HepG2 (cell line): ENCODE results near the gene SLC16A5. TPM values are rescaled to one million over a fixed set of nuclear protein-coding genes. Genes with fewer than 3 reads are reported as not detected.

Source experiments
- CCAR2 ChIP-seq: fragments of 200-400 bp; formaldehyde crosslinking; optimal IDR thresholded peaks from 2 replicates; pipeline ENCODE3; 2018; ENCODE audit warnings: low read depth, mild to moderate bottlenecking, low read length, moderate library complexity
- CREM ChIP-seq, 2 experiments: sonication (generic) in 1 of 2; formaldehyde crosslinking in 1 of 2; IDR thresholded peaks; 2 replicates each; pipeline versions ENCODE4 v1.4.0 to v1.6.1; 2016 to 2020; ENCODE audit warnings: antibody characterized with exemption in 1 of 2, mild to moderate bottlenecking in 1 of 2, missing genetic modification reagents in 1 of 2
- ETV5 ChIP-seq: IDR thresholded peaks from 2 replicates; pipeline ENCODE4 v1.6.1; 2018; ENCODE audit warnings: missing biosample characterization, missing genetic modification reagents, inconsistent platforms, borderline replicate concordance
- ETV6 ChIP-seq: sonication (generic); formaldehyde crosslinking; conservative IDR thresholded peaks from 2 replicates; pipeline ENCODE4 v1.4.0; 2020; ENCODE audit warnings: missing genetic modification reagents
- HNRNPLL ChIP-seq: fragments of 200-400 bp; formaldehyde crosslinking; IDR thresholded peaks from 2 replicates; pipeline ENCODE4 v1.6.1; 2017; ENCODE audit warnings: mild to moderate bottlenecking, low read depth, low read length; ENCODE audit not compliant: poor library complexity, severe bottlenecking
- MEIS2 ChIP-seq: sonication (generic); formaldehyde crosslinking; IDR thresholded peaks from 2 replicates; pipeline ENCODE4 v1.9.0; 2021; ENCODE audit warnings: mild to moderate bottlenecking, missing genetic modification reagents
- MTF1 ChIP-seq: sonication (generic); formaldehyde crosslinking; IDR thresholded peaks from 2 replicates; pipeline ENCODE4 v1.5.0; 2020; ENCODE audit warnings: missing genetic modification reagents
- RAD21 ChIP-seq: fragments of 450-650 bp; formaldehyde crosslinking; IDR thresholded peaks from 2 replicates; pipeline ENCODE4 v1.5.0; 2020; ENCODE audit warnings: mild to moderate bottlenecking
- SIN3A ChIP-seq: IDR thresholded peaks from 2 replicates; pipeline ENCODE4 v1.6.1; 2011; ENCODE audit warnings: low read depth, mild to moderate bottlenecking, control low read depth, low read length, borderline replicate concordance
- SMAD3 ChIP-seq: sonication (generic); formaldehyde crosslinking; IDR thresholded peaks from 2 replicates; pipeline ENCODE4 v1.4.0; 2020; ENCODE audit warnings: missing genetic modification reagents
- TBX2 ChIP-seq: sonication (generic); formaldehyde crosslinking; IDR thresholded peaks from 2 replicates; pipeline ENCODE4 v1.5.0; 2020; ENCODE audit warnings: missing genetic modification reagents, mild to moderate bottlenecking, borderline replicate concordance
- ZNF207 ChIP-seq: fragments of 450-650 bp; IDR thresholded peaks from 2 replicates; pipeline ENCODE4 v1.6.1; 2016; ENCODE audit warnings: antibody characterized with exemption, borderline replicate concordance
- ZNF282 ChIP-seq: fragments of 450-650 bp; IDR thresholded peaks from 2 replicates; pipeline ENCODE4 v1.6.1; 2018; ENCODE audit not compliant: partially characterized antibody
- ZNF3 ChIP-seq: IDR thresholded peaks from 2 replicates; pipeline ENCODE4 v1.7.0; 2017; ENCODE audit warnings: inconsistent platforms
- ZNF350 ChIP-seq: sonication (generic); formaldehyde crosslinking; IDR thresholded peaks from 2 replicates; pipeline ENCODE4 v1.4.0; 2020; ENCODE audit warnings: mild to moderate bottlenecking, low read depth, missing genetic modification reagents, borderline replicate concordance
- ZNF354B ChIP-seq: sonication (generic); formaldehyde crosslinking; IDR thresholded peaks from 2 replicates; pipeline ENCODE4 v1.8.0; 2022; ENCODE audit warnings: mild to moderate bottlenecking, missing genetic modification reagents
- ZNF383 ChIP-seq: sonication (generic); formaldehyde crosslinking; IDR thresholded peaks from 2 replicates; pipeline ENCODE4 v1.4.0; 2020; ENCODE audit warnings: missing genetic modification reagents, mild to moderate bottlenecking, borderline replicate concordance
- ZNF484 ChIP-seq: sonication (generic); formaldehyde crosslinking; IDR thresholded peaks from 2 replicates; pipeline ENCODE4 v1.5.1; 2020; ENCODE audit warnings: mild to moderate bottlenecking, low read depth, missing genetic modification reagents, borderline replicate concordance
- ZNF558 ChIP-seq: sonication (generic); formaldehyde crosslinking; IDR thresholded peaks from 2 replicates; pipeline ENCODE4 v1.9.0; 2022; ENCODE audit warnings: mild to moderate bottlenecking, missing genetic modification reagents, borderline replicate concordance
- ZSCAN25 ChIP-seq: sonication (generic); formaldehyde crosslinking; IDR thresholded peaks from 2 replicates; pipeline ENCODE4 v1.8.0; 2022; ENCODE audit warnings: mild to moderate bottlenecking, missing genetic modification reagents
- polyA plus RNA-seq, 8 experiments: library from polyadenylated mRNA; depleted of rRNA in 3 of 8; stranded (reverse) in 7 of 8; unstranded in 1 of 8; fragments of >200 nt; fragmentation: Illumina TruSeq in 4 of 8; extraction: Trizol in 4 of 8; gene quantifications; 2 replicates each; pipeline versions ENCODE4 v1.2.1 to v1.2.3, GENCODE V29; 2011 to 2016; ENCODE audit warnings: low read depth in 4 of 8, missing spikeins in 1 of 8, mixed read lengths in 1 of 8; ENCODE audit not compliant: insufficient read depth in 1 of 8
- total RNA-seq, 5 experiments: library from RNA; depleted of rRNA; stranded (reverse); fragments of >200 nt; fragmentation: Illumina TruSeq; extraction: Trizol; gene quantifications; 2 replicates each; pipeline ENCODE4 v1.2.3, GENCODE V29; 2016; ENCODE audit warnings: low read depth in 1 of 5
- TF ChIP-seq, protein P1 (sequence below): sonication (generic); formaldehyde crosslinking; IDR thresholded peaks from 2 replicates; pipeline ENCODE4 v1.8.0; 2022; ENCODE audit warnings: missing genetic modification reagents, mild to moderate bottlenecking, moderate library complexity, borderline replicate concordance
- TF ChIP-seq, protein P2 (sequence below): sonication (generic); formaldehyde crosslinking; IDR thresholded peaks from 2 replicates; pipeline ENCODE4 v1.8.1; 2023; ENCODE audit warnings: mild to moderate bottlenecking, missing genetic modification reagents
- TF ChIP-seq, protein P3 (sequence below): sonication (generic); formaldehyde crosslinking; IDR thresholded peaks from 2 replicates; pipeline ENCODE4 v1.4.0; 2020; ENCODE audit warnings: mild to moderate bottlenecking, missing genetic modification reagents

The SLC16A5 gene
- total and polyA plus RNA-seq, 2 of the 13 experiments (the other 11 are each of a cell fraction or from before 2014, with no cell fraction given) = 0.69 to 5.6 TPM

DNA sequence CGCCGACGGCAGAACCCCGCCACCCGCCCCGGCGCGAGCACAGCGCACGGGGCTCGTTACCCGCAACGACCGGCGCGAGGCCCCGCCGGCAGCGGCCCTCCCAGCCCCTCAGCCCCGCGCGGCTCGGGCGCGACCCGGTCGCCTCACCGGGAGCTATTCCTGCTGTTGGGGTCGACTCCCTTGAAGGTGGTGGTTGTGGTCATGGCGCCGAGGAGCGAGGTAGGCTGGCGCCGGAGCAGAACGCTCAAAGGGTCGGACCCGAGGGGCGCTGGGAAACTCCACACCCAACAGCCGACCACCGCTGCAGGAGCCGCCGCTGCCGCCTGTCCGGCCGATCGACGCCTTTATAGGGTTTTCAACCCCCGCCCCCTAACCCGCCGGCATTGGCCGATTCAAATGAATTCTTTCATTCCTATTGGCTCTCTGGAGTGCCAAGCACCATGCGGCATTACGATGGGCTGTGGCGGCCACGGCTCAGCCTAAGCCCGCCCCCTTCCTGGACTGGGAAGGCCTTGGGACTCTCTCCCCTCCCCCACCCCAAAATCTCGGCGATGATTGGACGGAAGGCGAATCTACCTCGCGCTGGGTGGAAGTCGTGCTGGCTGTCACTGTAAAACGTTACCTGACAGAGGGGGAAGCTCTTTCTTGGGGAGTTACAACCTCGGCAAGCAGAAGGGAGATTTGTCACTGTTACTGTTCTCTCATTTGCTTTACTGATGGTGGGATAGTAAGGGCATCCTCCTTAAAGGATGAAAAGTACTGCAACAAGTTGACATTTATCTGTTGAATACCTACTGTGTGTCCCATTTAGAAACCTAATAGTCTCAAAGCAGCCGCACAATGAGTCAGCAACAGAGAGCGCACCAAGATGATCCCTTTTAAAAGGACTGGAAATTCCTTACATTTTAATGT is 66.7 kb downstream of the SLC16A5 start, which contains the start of gene JPT1 (continued):
- TF ChIP-seq ZNF383 (CRISPR knock-in tag) = no peak
- TF ChIP-seq SMAD3 (CRISPR knock-in tag) = no peak; the same call in 1 of the 2 replicates
- TF ChIP-seq ZNF484 = no peak
- no peak for TF ChIP-seq CCAR2
- TF ChIP-seq ZNF207 = no peak
- peak; percentile 61 for TF ChIP-seq CREM (IDR thresholded peaks at IDR 0.05)
- TF ChIP-seq CREM (CRISPR knock-in tag; IDR thresholded peaks at IDR 0.05) = no peak
- peak; percentile 32; the same call in 1 of the 2 replicates for TF ChIP-seq ZNF350
- TF ChIP-seq ETV5 (CRISPR knock-in tag) = peak; percentile 64; the same call in 1 of the 2 replicates
- 0 out of 2 replicates have a peak, but pooled peaks have one; percentile 48 for TF ChIP-seq TBX2 (CRISPR knock-in tag)
- peak; percentile 81; the same call in 1 of the 2 replicates for TF ChIP-seq ZSCAN25 (CRISPR knock-in tag)
- peak; percentile 59; the same call in 1 of the 2 replicates for TF ChIP-seq MEIS2 (CRISPR knock-in tag)
- TF ChIP-seq ZNF558 (CRISPR knock-in tag) = peak; percentile 64; the same call in 1 of the 2 replicates
- TF ChIP-seq HNRNPLL = peak; percentile 76
- TF ChIP-seq SIN3A = peak; percentile 90; the same call in 1 of the 2 replicates
- no peak for TF ChIP-seq MTF1
- peak; percentile 78 for TF ChIP-seq RAD21
- TF ChIP-seq ZNF282 = no peak
- TF ChIP-seq, protein P1, sequence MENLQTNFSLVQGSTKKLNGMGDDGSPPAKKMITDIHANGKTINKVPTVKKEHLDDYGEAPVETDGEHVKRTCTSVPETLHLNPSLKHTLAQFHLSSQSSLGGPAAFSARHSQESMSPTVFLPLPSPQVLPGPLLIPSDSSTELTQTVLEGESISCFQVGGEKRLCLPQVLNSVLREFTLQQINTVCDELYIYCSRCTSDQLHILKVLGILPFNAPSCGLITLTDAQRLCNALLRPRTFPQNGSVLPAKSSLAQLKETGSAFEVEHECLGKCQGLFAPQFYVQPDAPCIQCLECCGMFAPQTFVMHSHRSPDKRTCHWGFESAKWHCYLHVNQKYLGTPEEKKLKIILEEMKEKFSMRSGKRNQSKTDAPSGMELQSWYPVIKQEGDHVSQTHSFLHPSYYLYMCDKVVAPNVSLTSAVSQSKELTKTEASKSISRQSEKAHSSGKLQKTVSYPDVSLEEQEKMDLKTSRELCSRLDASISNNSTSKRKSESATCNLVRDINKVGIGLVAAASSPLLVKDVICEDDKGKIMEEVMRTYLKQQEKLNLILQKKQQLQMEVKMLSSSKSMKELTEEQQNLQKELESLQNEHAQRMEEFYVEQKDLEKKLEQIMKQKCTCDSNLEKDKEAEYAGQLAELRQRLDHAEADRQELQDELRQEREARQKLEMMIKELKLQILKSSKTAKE (CRISPR knock-in tag) = no peak
- TF ChIP-seq, protein P2, sequence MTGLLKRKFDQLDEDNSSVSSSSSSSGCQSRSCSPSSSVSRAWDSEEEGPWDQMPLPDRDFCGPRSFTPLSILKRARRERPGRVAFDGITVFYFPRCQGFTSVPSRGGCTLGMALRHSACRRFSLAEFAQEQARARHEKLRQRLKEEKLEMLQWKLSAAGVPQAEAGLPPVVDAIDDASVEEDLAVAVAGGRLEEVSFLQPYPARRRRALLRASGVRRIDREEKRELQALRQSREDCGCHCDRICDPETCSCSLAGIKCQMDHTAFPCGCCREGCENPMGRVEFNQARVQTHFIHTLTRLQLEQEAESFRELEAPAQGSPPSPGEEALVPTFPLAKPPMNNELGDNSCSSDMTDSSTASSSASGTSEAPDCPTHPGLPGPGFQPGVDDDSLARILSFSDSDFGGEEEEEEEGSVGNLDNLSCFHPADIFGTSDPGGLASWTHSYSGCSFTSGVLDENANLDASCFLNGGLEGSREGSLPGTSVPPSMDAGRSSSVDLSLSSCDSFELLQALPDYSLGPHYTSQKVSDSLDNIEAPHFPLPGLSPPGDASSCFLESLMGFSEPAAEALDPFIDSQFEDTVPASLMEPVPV (CRISPR knock-in tag) = peak; percentile 97
- no peak for TF ChIP-seq ZNF3 (CRISPR knock-in tag)
- TF ChIP-seq ETV6 (CRISPR knock-in tag) = peak; percentile 91
- TF ChIP-seq, protein P3, sequence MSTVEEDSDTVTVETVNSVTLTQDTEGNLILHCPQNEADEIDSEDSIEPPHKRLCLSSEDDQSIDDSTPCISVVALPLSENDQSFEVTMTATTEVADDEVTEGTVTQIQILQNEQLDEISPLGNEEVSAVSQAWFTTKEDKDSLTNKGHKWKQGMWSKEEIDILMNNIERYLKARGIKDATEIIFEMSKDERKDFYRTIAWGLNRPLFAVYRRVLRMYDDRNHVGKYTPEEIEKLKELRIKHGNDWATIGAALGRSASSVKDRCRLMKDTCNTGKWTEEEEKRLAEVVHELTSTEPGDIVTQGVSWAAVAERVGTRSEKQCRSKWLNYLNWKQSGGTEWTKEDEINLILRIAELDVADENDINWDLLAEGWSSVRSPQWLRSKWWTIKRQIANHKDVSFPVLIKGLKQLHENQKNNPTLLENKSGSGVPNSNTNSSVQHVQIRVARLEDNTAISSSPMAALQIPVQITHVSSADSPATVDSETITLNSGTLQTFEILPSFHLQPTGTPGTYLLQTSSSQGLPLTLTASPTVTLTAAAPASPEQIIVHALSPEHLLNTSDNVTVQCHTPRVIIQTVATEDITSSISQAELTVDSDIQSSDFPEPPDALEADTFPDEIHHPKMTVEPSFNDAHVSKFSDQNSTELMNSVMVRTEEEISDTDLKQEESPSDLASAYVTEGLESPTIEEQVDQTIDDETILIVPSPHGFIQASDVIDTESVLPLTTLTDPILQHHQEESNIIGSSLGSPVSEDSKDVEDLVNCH (CRISPR knock-in tag) = no peak
- TF ChIP-seq ZNF354B (CRISPR knock-in tag) = no peak
